HG03039 (cell line): Measurements from ENCODE around the gene MPRIP.

ENCODE experiments used
- ATAC-seq: cut with Tn5 transposase; IDR thresholded peaks from one replicate; pipeline ENCODE4 v1.9.1; 2021; ENCODE audit warnings: mild to moderate bottlenecking, moderate library complexity; ENCODE audit not compliant: unreplicated experiment

The MPRIP gene

GRCh38 chr17:17050346-17051345, 8.4 kb downstream of the MPRIP start:
- ATAC-seq: no peak

DNA sequence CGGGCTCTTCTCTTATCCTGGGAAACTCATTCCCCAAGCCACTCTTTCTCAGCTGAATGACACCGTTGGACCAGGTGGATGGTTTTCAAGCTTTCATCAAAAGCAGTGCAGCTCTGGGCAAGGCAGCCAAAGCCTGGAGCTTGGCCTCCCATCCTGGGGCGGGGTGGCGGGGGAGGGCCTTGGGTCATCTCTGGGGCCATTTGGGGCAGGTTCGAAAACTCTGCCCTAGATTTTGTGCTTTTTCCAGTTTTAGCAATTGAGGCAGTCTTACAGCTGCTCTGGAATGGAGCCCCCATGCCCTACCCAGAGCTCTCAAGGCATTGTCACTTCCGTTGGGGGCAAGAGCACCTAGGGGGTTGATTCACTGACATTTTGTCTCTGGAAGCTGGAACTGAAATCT, 9.1 kb downstream of the MPRIP start:
- ATAC-seq: no peak

DNA sequence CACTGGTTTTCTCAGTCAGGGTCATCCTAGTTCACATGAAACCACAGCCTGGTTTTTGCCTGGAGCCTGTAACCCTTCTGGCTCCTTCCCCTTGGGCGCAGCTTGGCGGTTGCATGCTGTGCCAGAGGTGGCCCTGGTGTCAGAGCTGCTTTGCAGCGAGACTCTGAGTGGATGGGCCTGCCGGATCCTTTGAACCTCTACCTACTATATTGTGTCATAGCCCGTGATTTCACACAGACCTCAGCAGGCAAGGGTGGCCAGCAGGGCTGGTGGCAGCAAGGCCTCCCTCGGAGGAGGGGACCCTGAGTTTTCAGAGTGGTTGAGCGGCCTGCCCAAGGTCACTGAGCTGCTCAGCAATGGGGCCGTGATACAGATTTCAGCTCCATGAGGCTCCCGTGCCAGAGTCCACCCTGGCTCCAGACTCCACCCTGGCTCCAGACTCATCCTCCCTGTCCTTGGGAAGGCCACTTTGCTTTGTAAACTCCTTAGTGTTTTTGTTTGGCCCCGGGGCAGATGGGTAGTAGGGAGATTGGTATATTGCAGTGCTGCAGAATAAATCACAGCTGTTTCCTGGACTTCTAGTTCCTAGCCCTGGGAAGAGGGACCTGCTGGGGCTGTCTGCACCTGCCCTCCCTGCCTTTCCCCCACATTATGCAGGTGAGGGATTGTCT, 9.7 kb downstream of the MPRIP start:
- no peak for ATAC-seq

- no peak for ATAC-seq
Measured at GRCh38 chr17:17052462-17053221, 10.4 kb downstream of the MPRIP start.

GRCh38 chr17:17053446-17054379, 11.5 kb downstream of the MPRIP start:
- ATAC-seq: no peak

- no peak for ATAC-seq
Measured at GRCh38 chr17:17054636-17055035, 12.4 kb downstream of the MPRIP start.

DNA sequence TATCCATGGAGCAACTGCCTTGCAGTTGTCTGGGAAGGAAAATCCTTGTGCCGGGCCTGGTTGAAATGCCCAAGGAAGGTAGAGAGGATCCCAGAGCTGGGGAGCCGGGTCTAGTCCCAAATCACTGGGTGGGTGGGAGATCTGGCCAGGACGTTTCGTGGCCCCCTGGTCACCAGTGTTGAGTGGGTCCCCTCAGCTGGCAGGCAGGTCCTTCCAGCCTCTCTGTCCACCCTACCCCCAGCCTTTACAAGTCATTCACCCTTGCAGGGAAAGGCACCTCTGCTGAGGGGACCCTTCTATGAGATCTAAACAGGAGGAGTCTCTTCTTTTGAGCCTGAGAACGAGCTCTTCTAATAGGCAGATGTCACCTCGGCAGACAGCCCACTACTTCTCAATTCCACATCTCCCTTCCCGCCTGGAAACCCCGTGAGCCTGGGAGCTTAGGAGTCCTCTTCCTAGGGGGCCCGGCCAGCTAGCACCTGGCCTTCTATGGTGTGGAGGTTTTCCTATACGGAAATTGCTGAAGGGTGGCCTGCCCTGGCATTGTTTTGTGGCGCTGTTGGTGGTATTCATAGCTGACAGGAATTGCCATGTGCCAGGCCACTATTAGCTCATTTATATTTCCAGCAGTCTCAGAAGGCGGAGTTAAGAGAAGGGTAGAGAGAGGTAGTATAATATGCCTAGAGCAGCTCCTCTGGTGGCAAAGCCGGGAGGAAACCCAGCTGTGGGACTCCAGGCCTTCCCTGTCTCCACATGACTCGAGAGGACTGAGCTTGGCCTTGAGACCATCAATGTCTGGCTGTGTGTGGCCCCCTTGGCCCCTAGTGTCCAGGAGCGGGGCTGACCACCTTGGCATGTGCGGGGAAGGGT, 13.3 kb downstream of the MPRIP start:
- no peak for ATAC-seq

DNA sequence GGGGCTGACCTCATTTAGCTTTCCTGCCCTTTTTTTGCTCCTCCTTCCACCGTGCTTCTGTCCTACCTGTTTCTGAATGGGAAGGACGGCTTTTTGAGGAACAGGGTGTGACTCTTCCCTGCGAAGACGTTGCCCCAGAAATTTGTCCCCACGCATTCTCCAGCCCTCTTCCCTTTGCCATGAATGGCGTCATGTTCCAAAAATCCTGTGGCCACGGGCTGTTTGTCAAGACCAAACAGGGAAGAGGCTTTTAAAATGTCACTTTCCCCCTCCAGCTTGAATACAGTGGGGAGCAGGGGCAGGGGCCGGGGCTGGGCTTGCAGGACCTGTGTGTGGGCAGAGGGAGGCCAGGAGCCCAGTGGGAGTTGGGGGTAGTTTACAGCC, 13.9 kb downstream of the MPRIP start:
- no peak for ATAC-seq

DNA sequence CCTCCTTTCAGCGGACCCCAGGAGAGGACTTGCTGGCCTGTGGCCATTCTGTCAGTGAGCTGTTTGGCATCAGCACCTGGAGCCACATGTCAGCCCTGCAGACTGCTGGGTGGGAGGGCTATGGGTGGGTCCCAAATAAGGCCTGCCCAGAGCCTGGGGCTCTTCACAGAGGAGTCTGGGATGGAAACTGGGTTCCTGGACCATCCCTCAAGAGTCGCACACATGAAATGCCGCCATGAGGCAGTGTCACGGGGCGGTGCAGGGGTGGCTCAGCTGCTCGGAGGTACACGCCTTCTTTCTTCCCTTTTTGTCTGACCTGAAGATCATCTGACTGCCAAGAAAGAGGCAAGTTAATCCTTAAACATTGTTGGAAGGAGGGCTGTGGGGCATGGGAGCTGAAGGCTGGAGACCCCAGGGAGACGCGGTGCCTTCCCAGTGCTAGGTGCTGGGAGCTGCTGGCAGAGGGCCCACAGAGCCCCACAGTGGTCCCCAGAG, 14.8 kb downstream of the MPRIP start:
- ATAC-seq: no peak

- ATAC-seq: no peak
Measured at GRCh38 chr17:17058304-17058703, 16.0 kb downstream of the MPRIP start.

- no peak for ATAC-seq
Measured at GRCh38 chr17:17059301-17059890, 17.1 kb downstream of the MPRIP start.

DNA sequence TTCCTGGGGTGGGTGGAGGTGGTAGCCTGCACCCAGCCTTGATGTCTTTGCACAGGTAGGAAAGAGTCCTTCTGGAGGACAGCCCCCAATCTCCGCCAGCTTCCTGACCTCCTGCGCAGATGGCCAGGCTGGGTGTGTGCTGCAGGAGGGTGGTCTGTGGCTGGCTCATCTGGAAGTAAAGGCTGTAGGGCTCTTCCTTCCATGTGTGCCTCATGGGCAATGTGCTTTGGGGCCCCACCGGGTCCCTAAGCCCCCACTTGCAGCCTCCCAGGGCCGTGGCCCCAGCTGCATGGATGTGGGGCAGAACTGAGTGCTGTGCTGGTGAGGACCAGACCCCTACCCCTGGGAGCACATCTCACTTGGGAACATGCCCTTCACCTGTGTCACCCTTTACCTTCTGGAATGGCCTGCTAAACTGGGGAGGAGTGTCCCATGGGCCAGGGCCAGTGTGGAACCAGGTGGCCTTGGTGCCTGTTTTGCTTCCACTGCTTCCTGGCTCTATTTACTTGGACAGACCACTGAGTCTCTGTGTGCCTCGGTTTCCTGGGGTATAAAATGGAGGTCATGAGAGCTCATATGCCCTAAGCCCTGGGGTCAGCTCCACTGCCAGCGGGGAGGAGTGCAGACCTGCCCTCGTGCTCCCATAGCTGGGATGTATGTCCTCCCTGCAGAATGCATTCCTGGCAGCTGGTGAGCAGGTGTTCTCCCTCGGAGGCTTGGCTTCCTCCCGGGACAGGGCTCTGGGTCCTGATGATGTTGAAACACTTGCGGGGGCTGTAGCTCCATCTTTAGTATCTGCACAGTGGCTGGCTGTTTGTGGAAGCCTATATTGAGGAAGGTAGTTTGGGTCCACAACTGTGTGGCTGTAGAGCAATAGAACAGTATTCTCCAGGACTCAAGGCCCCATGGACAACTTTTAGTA, 18.0 kb downstream of the MPRIP start:
- ATAC-seq: no peak

DNA sequence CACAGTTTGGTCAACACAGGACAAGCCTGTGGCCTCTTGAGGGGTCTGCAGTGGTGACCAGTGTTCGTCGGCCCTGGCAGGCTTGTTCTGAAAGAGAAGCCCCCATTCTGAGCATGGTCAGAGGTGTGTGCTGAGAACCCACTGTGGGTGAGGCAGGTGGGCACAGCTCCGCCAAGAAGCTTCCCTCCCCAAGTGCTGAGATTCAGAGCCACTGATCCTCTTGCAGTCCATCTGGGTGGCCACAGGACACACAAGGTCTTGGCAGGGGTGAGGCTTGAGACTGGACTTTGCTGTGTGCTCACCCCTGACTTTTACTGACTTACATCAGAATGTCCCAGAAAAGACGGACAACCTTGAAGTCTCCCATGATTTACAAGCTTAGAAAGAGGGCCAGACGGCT, 18.7 kb downstream of the MPRIP start:
- ATAC-seq: no peak

DNA sequence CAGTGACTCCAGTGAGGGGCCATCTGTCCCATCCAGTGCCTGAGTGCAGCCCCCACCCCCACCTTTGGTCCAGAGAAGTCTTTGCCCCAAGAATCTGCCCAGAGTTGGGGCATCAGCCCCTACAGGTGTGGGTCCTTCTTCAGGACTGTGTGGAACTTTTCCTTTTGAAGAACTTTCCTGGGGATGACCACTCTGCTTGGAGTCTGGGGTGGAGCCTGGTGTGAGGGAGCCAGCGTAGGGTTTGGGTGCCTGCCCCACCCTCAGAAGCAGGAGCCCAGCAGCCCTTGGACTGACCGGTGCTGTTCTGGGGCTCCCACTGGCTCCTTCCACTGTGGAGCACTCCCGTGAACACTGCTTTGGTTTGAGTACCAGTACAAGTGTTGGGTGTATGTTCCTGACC, 19.3 kb downstream of the MPRIP start:
- no peak for ATAC-seq

DNA sequence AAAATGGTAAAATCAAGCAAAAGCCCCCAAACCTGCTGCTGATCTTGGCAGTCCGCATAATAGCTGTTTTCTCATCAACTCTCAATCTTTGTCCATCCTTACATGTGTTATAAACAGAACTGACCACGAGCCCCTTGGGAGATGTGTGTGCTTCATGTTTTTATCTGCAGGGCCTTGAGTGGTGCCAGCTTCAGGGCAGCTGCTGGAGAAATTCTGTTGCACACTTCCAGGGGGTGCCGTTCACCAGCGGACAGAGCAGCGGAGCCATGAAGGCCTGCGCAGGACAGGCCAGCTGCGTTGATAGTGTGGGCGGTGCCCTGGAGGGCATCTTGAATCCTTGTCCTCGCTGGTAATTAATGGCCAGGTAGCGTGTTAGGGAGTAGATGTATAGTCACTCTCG, 20.1 kb downstream of the MPRIP start:
- ATAC-seq: no peak

GRCh38 chr17:17062866-17063265, 20.6 kb downstream of the MPRIP start:
- ATAC-seq: no peak

GRCh38 chr17:17063546-17064122, 21.4 kb downstream of the MPRIP start:
- no peak for ATAC-seq
